Suprapubic skin (tissue), 3 donors: ENCODE measurements around the gene ESPNL.

Experiments
- POLR2A ChIP-seq, 2 donors: fragments of 450-650 bp; IDR thresholded peaks; one replicate each; pipeline ENCODE4 v1.6.1; 2017; ENCODE audit warnings: antibody characterized with exemption in 2 of 2, mild to moderate bottlenecking in 2 of 2, moderate library complexity in 2 of 2
- TF ChIP-seq, protein P1 (sequence below), 2 donors: fragments of 200-600 bp in 1 of 2; fragments of 450-650 bp in 1 of 2; sonication (generic) in 1 of 2; IDR thresholded peaks; one replicate each; pipeline ENCODE4 v1.5.1; 2016 to 2019; ENCODE audit warnings: antibody characterized with exemption in 2 of 2, mild to moderate bottlenecking in 1 of 2, moderate library complexity in 1 of 2

DNA sequence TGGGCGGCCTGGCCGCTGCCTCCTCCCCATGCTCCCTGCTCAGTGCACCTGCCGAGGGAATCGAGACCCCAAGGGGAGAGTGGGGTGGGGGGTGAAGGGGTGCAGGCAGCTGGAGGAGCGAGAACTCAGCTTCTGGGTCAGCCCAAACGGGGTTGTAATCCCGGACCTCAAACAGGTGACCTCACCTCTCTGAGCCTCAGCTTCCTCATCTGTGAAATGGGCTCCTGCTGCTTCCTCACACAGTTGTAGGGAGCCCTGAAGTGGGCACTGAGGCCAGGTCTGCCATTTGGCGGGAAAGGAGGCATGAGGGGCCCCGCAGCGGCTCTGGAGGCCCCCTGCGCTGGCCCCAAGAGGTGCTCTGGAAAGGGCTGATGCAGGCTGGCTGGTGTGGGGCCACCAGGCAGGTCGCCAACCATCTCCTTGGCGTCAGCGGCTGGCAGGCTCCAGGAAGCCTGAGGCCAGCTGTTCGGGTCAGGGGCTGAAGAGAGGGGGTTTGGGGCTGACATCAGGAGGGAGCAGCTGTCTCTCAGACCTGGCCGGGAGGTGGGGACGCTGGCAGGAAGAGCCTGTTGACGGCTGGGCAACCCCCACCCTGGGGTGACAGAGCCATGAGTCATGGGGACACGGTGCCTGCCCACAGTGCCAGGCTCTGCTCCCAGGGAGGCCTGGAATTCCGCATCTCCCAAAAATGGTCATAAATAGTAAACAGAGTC, 43.3 kb downstream of the ESPNL start:
- TF ChIP-seq, protein P1, sequence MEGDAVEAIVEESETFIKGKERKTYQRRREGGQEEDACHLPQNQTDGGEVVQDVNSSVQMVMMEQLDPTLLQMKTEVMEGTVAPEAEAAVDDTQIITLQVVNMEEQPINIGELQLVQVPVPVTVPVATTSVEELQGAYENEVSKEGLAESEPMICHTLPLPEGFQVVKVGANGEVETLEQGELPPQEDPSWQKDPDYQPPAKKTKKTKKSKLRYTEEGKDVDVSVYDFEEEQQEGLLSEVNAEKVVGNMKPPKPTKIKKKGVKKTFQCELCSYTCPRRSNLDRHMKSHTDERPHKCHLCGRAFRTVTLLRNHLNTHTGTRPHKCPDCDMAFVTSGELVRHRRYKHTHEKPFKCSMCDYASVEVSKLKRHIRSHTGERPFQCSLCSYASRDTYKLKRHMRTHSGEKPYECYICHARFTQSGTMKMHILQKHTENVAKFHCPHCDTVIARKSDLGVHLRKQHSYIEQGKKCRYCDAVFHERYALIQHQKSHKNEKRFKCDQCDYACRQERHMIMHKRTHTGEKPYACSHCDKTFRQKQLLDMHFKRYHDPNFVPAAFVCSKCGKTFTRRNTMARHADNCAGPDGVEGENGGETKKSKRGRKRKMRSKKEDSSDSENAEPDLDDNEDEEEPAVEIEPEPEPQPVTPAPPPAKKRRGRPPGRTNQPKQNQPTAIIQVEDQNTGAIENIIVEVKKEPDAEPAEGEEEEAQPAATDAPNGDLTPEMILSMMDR (IDR thresholded peaks at IDR 0.05) = no peak
- no peak for TF ChIP-seq POLR2A (IDR thresholded peaks at IDR 0.05)
